Measurements from ENCODE around the gene RPUSD1. TPM values are rescaled to one million over a fixed set of nuclear protein-coding genes. Genes with fewer than 3 reads are reported as not detected.
"Not testable (repeated sequence)": the region's sequence is repeated elsewhere in the genome, so short reads cannot be mapped to it uniquely, and the experiment has no call there.

RPUSD1 gene
- total RNA-seq, 2 donors from 2014 or later = 12.3 to 13.9 TPM

DNA sequence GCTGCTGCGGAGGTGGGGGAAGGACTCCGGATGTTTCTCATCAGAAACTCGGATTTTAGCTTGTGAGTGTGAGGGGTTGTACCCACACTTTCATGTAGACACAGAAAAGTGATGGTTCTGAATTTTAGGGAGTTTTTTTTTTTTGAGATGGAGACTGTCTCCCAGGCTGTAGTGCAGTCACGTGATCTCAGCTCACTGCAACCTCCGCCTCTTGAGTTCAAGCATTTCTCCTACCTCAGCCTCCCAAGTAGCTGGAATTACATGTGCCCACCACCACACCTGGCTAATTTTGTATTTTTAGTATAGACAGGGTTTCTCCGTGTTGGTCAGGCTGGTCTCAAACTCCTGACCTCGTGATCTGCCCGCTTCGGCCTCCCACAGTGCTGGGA is 34.7 kb upstream of the RPUSD1 start:
- no peak for ATAC-seq (ENCODE audit: insufficient number of reproducible peaks, low FRiP score, low read depth)
- Histone ChIP-seq H3K9me3 (no peaks in the 10 kb centered on the region), H3K36me3 (no peaks in the 10 kb centered on the region), H3K27ac (no peak overlapping the region), H3K4me3 (no peak overlapping the region), H3K27me3 (replicated peaks; ENCODE audit: insufficient read depth) (no peaks in the 10 kb centered on the region), H3K4me1 (ENCODE audit: control insufficient read depth in 1 of 2, low read depth in 2 of 2) (peaks cover 5 to 9% of the 10 kb centered on the region in 2 donors)
- no peak for TF ChIP-seq CTCF (IDR thresholded peaks at IDR 0.05)
- no peak for DNase-seq (ENCODE audit: low spot score)

DNA sequence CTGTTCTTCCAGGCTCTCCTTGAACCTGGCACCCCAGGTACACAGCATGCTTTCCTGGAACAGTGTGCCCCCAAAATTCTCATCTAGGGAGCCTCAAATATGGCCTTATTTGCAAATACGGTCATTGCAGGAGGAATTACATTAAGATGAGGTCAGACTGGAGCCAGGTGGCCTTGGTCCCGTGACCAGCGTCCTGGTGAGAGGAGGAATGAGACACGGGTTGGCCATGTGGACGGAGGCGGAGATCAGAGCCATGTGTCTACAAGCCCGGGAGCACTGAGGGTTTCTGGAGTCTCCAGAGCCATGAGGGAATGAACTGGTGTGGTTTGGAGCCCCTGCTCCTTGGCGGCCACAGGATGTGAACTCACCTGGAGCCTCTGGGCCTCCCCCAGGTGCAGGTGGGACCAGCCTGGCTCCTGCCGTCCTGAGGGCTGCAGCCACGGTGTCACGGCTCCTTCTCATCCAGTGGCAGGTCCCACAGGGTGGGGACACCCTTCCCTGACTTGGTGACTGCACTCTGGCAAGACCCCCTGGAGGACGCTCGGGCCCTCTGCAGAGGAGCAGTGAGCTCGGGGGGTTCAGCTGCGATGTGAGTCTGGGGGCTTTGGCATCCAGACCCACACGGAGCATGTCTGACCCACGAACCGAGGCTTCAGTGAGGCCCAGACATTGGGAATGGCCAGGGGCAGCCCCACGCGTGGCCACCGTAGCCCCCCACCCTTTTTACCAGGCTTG is 34.2 kb upstream of the RPUSD1 start:
- DNase-seq (ENCODE audit: low spot score) (no peak), ATAC-seq (ENCODE audit: insufficient number of reproducible peaks, low FRiP score, low read depth) (no peak)
- H3K27me3 ChIP-seq (replicated peaks; ENCODE audit: insufficient read depth) = no peaks in the 10 kb centered on the region

GRCh38 chr16:821751-822150 is 33.6 kb upstream of the RPUSD1 start:
- Histone ChIP-seq H3K9me3 (no peaks in the 10 kb centered on the region), H3K27ac (no peak overlapping the region), H3K4me1 (ENCODE audit: control insufficient read depth in 1 of 2, low read depth in 2 of 2) (peaks cover 5 to 9% of the 10 kb centered on the region in 2 donors), H3K27me3 (replicated peaks; ENCODE audit: insufficient read depth) (no peaks in the 10 kb centered on the region), H3K4me3 (no peak overlapping the region), H3K36me3 (no peaks in the 10 kb centered on the region)
- TF ChIP-seq CTCF (IDR thresholded peaks at IDR 0.05) = no peak
- ATAC-seq (ENCODE audit: insufficient number of reproducible peaks, low FRiP score, low read depth) (no peak), DNase-seq (ENCODE audit: low spot score) (no peak)

More for the DNA sequence above, 34.2 kb upstream of the RPUSD1 start:
- Histone ChIP-seq H3K9me3 (no peaks in the 10 kb centered on the region), H3K36me3 (no peaks in the 10 kb centered on the region), H3K27ac (no peak overlapping the region), H3K4me3 (no peak overlapping the region), H3K4me1 (ENCODE audit: control insufficient read depth in 1 of 2, low read depth in 2 of 2) (peaks cover 5 to 9% of the 10 kb centered on the region in 2 donors)
- no peak for TF ChIP-seq CTCF (IDR thresholded peaks at IDR 0.05)

GRCh38 chr16:820748-821147 is 32.6 kb upstream of the RPUSD1 start:
- no peak for ATAC-seq (ENCODE audit: insufficient number of reproducible peaks, low FRiP score, low read depth)
- H3K36me3 ChIP-seq = no peaks in the 10 kb centered on the region

DNA sequence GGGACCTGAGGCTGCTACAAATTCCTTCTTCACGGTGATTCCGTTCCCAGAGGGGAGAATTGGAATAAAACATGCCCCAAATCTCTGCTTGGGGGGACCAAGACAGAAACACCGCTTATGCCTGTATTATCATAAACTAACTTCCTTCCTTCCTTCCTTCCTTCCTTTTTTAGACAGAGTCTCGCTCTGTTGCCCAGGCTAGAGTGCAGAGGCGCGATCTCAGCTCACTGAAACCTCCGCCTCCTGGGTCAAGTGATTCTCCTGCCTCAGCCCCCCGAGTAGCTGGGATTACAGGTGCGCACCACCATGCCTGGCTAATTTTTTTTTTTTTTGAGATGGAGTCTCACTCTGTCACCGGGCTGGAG is 31.8 kb upstream of the RPUSD1 start:
- H3K36me3 ChIP-seq; DNase-seq (ENCODE audit: low spot score): not testable (repeated sequence)

More at GRCh38 chr16:820748-821147, 32.6 kb upstream of the RPUSD1 start:
- no peak overlapping the region for H3K4me3 ChIP-seq
- no peaks in the 10 kb centered on the region for H3K27me3 ChIP-seq (replicated peaks; ENCODE audit: insufficient read depth)
- no peak for TF ChIP-seq CTCF (IDR thresholded peaks at IDR 0.05)
- no peak for DNase-seq (ENCODE audit: low spot score)
- H3K9me3 ChIP-seq = no peaks in the 10 kb centered on the region
- peaks cover 5 to 9% of the 10 kb centered on the region in 2 donors for H3K4me1 ChIP-seq (ENCODE audit: control insufficient read depth in 1 of 2, low read depth in 2 of 2)
- H3K27ac ChIP-seq = no peak overlapping the region

More for the DNA sequence above, 31.8 kb upstream of the RPUSD1 start:
- ATAC-seq (ENCODE audit: insufficient number of reproducible peaks, low FRiP score, low read depth); H3K4me3 ChIP-seq; H3K27me3 ChIP-seq (replicated peaks; ENCODE audit: insufficient read depth); H3K4me1 ChIP-seq (ENCODE audit: control insufficient read depth in 1 of 2, low read depth in 2 of 2); H3K9me3 ChIP-seq; H3K27ac ChIP-seq: not testable (repeated sequence)

Measured in thoracic aorta (tissue), 2 donors.